ENCODE measurements around the gene PSMB10.

PSMB10 gene

DNA sequence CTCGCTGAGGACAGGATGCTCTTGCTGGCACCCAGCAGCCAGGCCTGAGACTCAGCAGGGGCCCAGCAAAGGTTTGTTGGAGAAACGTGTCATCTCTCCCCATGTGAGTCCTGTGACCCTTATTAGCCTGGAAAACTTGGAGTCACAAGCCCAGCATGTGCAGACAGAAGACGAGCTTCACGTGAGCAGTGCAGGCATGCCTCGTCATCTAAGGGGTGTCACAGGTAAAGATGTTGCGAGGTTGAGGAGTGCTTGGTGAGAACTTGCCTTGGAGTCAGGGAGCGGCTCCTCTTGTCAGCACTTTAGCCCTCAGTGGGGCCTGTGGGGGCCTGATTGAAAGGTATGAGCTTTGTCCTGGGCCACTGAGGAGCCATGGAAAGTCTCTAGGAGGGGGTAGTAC is 2.8 kb downstream of the PSMB10 start:
- no peak for TF ChIP-seq REPIN1 (tag by site-specific recombination; IDR thresholded peaks at IDR 0.05; ENCODE audit: low read depth)
- TF ChIP-seq ZIC2 (tag by site-specific recombination; IDR thresholded peaks at IDR 0.05): 0 out of 2 replicates have a peak, but pooled peaks have one; percentile 23
- no peak overlapping the region for H3K27ac ChIP-seq (ENCODE audit: extremely low read depth, low read depth, low read length)
- CTCF ChIA-PET: interaction anchor here (0.6 to 2.6 kb wide), 7 partner anchors 8 to 469 kb away, joined by 3 to 11 read pairs (median 6); no protein-coding TSS in a partner anchor
- peaks cover 0 to 30% of the 10 kb centered on the region in 2 experiments; a peak in 2 of 3 replicates for H3K36me3 ChIP-seq (ENCODE audit: control insufficient read depth in 2 of 2, insufficient read depth in 1 of 2, low read length in 2 of 2)
- H3K4me1 ChIP-seq (ENCODE audit: control insufficient read depth, insufficient read depth, low read length): no peaks in the 10 kb centered on the region
- no peak overlapping the region for H3K4me3 ChIP-seq (ENCODE audit: low read depth, low read length)
- no peaks in the 10 kb centered on the region for H3K9me3 ChIP-seq (ENCODE audit: control insufficient read depth, insufficient read depth, low read depth, low read length)
- POLR2A ChIA-PET: interaction anchor here (2.5 kb wide), 1 partner anchor 50 kb away, joined by 16 read pairs; the partner anchor contains the start of gene NRN1L

DNA sequence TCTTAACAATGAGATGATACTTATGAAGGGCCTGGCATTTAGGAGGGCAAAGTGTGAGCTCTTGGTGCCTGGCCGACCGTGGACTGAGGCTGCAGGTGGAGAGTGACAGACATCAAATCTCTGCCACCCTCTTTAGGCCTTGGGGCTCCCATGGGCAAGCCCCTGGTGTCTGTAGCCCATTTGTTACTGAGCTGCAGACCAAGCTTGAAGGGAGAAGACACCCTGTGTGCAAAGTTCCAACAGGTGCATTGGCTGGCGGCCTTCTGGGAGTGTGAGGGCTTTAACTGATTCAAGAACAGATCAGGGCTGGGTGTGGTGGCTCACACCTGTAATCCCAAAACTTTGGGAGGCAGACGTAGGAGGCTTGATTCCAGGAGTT is 4.2 kb downstream of the PSMB10 start:
- H3K4me1 ChIP-seq (ENCODE audit: control insufficient read depth, insufficient read depth, low read length): no peaks in the 10 kb centered on the region
- no peak for TF ChIP-seq ZNF311 (tag by site-specific recombination; IDR thresholded peaks at IDR 0.05; ENCODE audit: borderline replicate concordance)
- TF ChIP-seq ZFP3 (tag by site-specific recombination; IDR thresholded peaks at IDR 0.05; ENCODE audit: low read depth): no peak
- TF ChIP-seq ZNF362 (tag by site-specific recombination; IDR thresholded peaks at IDR 0.05): no peak
- no peak for TF ChIP-seq ZFP41 (tag by site-specific recombination; IDR thresholded peaks at IDR 0.05; ENCODE audit: borderline replicate concordance)
- no peak for TF ChIP-seq ZNF138 (tag by site-specific recombination; IDR thresholded peaks at IDR 0.05; ENCODE audit: borderline replicate concordance)
- no peak for TF ChIP-seq ZNF658 (tag by site-specific recombination; IDR thresholded peaks at IDR 0.05)
- TF ChIP-seq ZNF76 (tag by site-specific recombination; IDR thresholded peaks at IDR 0.05; ENCODE audit: borderline replicate concordance, low read depth): no peak
- no peak for TF ChIP-seq GLI4 (tag by site-specific recombination; IDR thresholded peaks at IDR 0.05)
- no peak for TF ChIP-seq ZFP69B (tag by site-specific recombination; IDR thresholded peaks at IDR 0.05)
- TF ChIP-seq WT1 (tag by site-specific recombination; IDR thresholded peaks at IDR 0.05): no peak
- TF ChIP-seq ZNF518A (tag by site-specific recombination; conservative IDR thresholded peaks at IDR 0.05; ENCODE audit: low read depth): no peak
- TF ChIP-seq TCF7L2 (IDR thresholded peaks at IDR 0.05; ENCODE audit: borderline replicate concordance, low read depth, low read length): no peak
- TF ChIP-seq ZNF155 (tag by site-specific recombination; IDR thresholded peaks at IDR 0.05): no peak
- no peak for TF ChIP-seq ZNF501 (tag by site-specific recombination; IDR thresholded peaks at IDR 0.05)
- TF ChIP-seq, protein P1, sequence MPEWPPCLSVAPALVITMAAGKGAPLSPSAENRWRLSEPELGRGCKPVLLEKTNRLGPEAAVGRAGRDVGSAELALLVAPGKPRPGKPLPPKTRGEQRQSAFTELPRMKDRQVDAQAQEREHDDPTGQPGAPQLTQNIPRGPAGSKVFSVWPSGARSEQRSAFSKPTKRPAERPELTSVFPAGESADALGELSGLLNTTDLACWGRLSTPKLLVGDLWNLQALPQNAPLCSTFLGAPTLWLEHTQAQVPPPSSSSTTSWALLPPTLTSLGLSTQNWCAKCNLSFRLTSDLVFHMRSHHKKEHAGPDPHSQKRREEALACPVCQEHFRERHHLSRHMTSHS (tag by site-specific recombination; IDR thresholded peaks at IDR 0.05): no peak
- no peak for TF ChIP-seq ZNF549 (tag by site-specific recombination; IDR thresholded peaks at IDR 0.05)
- TF ChIP-seq ZSCAN16 (tag by site-specific recombination; IDR thresholded peaks at IDR 0.05): no peak
- no peak for TF ChIP-seq ZNF514 (tag by site-specific recombination; IDR thresholded peaks at IDR 0.05)
- CTCF ChIA-PET: interaction anchor here (0.5 to 2.6 kb wide), 8 partner anchors 10 to 445 kb away, joined by 3 to 11 read pairs (median 4); no protein-coding TSS in a partner anchor

More for the DNA sequence above, 4.2 kb downstream of the PSMB10 start:
- POLR2A ChIA-PET: interaction anchor here (0.9 kb wide), 1 partner anchor 126 kb away, joined by 3 read pairs; the partner anchor contains the start of genes RANBP10 and TSNAXIP1
- Histone ChIP-seq H3K36me3 (ENCODE audit: control insufficient read depth in 2 of 2, insufficient read depth in 1 of 2, low read length in 2 of 2) (peaks cover 0 to 42% of the 10 kb centered on the region in 2 experiments; a peak in 2 of 3 replicates), H3K27ac (ENCODE audit: extremely low read depth, low read depth, low read length) (no peak overlapping the region), H3K9me3 (ENCODE audit: control insufficient read depth, insufficient read depth, low read depth, low read length) (no peaks in the 10 kb centered on the region), H3K4me3 (ENCODE audit: low read depth, low read length) (no peak overlapping the region)
